Stimulated activated effector memory CD8-positive, alpha-beta T cell treated with anti-CD3 and anti-CD28 coated beads, Interleukin-12 subunit alpha, Interleukin-12 subunit beta, amount 100 ng/mL, for 72 hours (primary cell): Measurements from ENCODE around the gene CAP2.
A peak's percentile ranks its signal among the peaks of the same experiment; 100 is the strongest.

Experiments
- ATAC-seq: fragments of 150-1000 bp; cut with Tn5 transposase; 2 replicates; pipeline ENCODE4 v1.10.0; 2021
- DNase-seq, 2 donors: peaks; one replicate each; pipeline ENCODE4 v3.0.0; 2021 to 2022; ENCODE audit warnings: low spot score in 2 of 2
- H3K27ac Mint-ChIP-seq: one replicate; pipeline ENCODE4 v1.8.0; 2022; ENCODE audit warnings: mild to moderate bottlenecking, mixed read lengths
- H3K36me3 Mint-ChIP-seq: one replicate; pipeline ENCODE4 v1.8.0; 2022; ENCODE audit warnings: mild to moderate bottlenecking, mixed read lengths
- H3K4me1 Mint-ChIP-seq: one replicate; pipeline ENCODE4 v1.8.0; 2022; ENCODE audit warnings: mixed read lengths
- H3K4me3 Mint-ChIP-seq: one replicate; pipeline ENCODE4 v1.8.0; 2022; ENCODE audit warnings: mild to moderate bottlenecking, mixed read lengths
- H3K9me3 Mint-ChIP-seq: one replicate; pipeline ENCODE4 v1.8.0; 2022; ENCODE audit warnings: mixed read lengths

CAP2 gene

GRCh38 chr6:17601386-17601703, 207.9 kb downstream of the CAP2 start:
- DNase-seq (no peak), ATAC-seq (no peak)
- H3K27ac Mint-ChIP-seq, result peak overlapping the region; percentile 85
- peaks cover 46% of the 10 kb centered on the region for H3K36me3 Mint-ChIP-seq
- no peaks in the 10 kb centered on the region for H3K9me3 Mint-ChIP-seq
- H3K4me3 Mint-ChIP-seq, result peak overlapping the region; percentile 79
- peaks cover 32% of the 10 kb centered on the region for H3K4me1 Mint-ChIP-seq

GRCh38 chr6:17602888-17603287, 209.5 kb downstream of the CAP2 start:
- H3K27ac Mint-ChIP-seq, result peak overlapping the region; percentile 11
- peaks cover 54% of the 10 kb centered on the region for H3K36me3 Mint-ChIP-seq
- DNase-seq, result no peak
- H3K4me3 Mint-ChIP-seq, result peak overlapping the region; percentile 79
- ATAC-seq, result peak; percentile 40
- no peaks in the 10 kb centered on the region for H3K9me3 Mint-ChIP-seq
- H3K4me1 Mint-ChIP-seq, result peaks cover 32% of the 10 kb centered on the region

- Mint-ChIP-seq H3K27ac (peak overlapping the region; percentile 17), H3K36me3 (peaks cover 61% of the 10 kb centered on the region), H3K9me3 (no peaks in the 10 kb centered on the region), H3K4me1 (peaks cover 21% of the 10 kb centered on the region), H3K4me3 (no peak overlapping the region)
- no peak for DNase-seq
- no peak for ATAC-seq
These were observed 213.2 kb downstream of the CAP2 start for GRCh38 chr6:17606606-17607005.
